Measurements from ENCODE around the gene UBASH3A.

GRCh38 chr21:42378418-42378817, 25.3 kb upstream of the UBASH3A start:
- no peak for TF ChIP-seq CTCF (IDR thresholded peaks at IDR 0.05)
- TF ChIP-seq POLR2A (IDR thresholded peaks at IDR 0.05) = no peak
- TF ChIP-seq EP300 (IDR thresholded peaks at IDR 0.05) = no peak
